Body of pancreas (tissue), 4 donors: ENCODE measurements around the gene GSK3B. TPM values are rescaled to one million over a fixed set of nuclear protein-coding genes. Genes with fewer than 3 reads are reported as not detected.

Experiments
- ATAC-seq: fragments of 150-250 bp; one replicate; pipeline ENCODE4 v1.9.1; 2016
- DNase-seq, 4 donors: peaks; one replicate each; pipeline ENCODE4 v3.0.0-alpha.2; 2019
- H3K27ac ChIP-seq, 4 donors: fragments of 200-600 bp; sonication (generic); 1 replicate in 3 of 4; 2 replicates in 1 of 4; pipeline versions ENCODE4 v1.5.1 to v1.6.1; 2016 to 2019; ENCODE audit warnings: mild to moderate bottlenecking in 1 of 4, mixed read lengths in 1 of 4, moderate library complexity in 1 of 4
- H3K27me3 ChIP-seq, 2 donors: fragments of 200-600 bp; sonication (generic); one replicate each; pipeline ENCODE4 v1.6.0; 2016; ENCODE audit warnings: mild to moderate bottlenecking in 1 of 2
- H3K36me3 ChIP-seq, 2 donors: fragments of 200-600 bp; sonication (generic); replicated peaks in 1 of 2; 2 replicates each; pipeline ENCODE4 v1.5.1; 2016; ENCODE audit warnings: low read depth in 2 of 2; ENCODE audit not compliant: insufficient read depth in 1 of 2
- H3K4me1 ChIP-seq: fragments of 200-600 bp; sonication (generic); one replicate; pipeline ENCODE4 v1.6.0; 2016
- H3K4me3 ChIP-seq, 2 donors: fragments of 200-600 bp; sonication (generic); 1 replicate in 1 of 2; 2 replicates in 1 of 2; pipeline ENCODE4 v1.5.1; 2016 to 2019
- H3K9me3 ChIP-seq, 3 donors: fragments of 200-600 bp; sonication (generic); 1 replicate in 2 of 3; 2 replicates in 1 of 3; pipeline ENCODE4 v1.5.1; 2016
- CTCF ChIP-seq, 7 experiments: fragments of 450-650 bp in 4 of 7; fragments of 200-600 bp in 3 of 7; sonication (generic) in 3 of 7; IDR thresholded peaks; one replicate each; pipeline ENCODE4 v1.5.1; 2016 to 2019; ENCODE audit warnings: antibody characterized with exemption in 7 of 7
- POLR2A ChIP-seq, 3 donors: fragments of 450-650 bp; IDR thresholded peaks; one replicate each; pipeline ENCODE4 v1.6.1; 2016; ENCODE audit warnings: antibody characterized with exemption in 3 of 3, mild to moderate bottlenecking in 2 of 3
- WGBS, 2 donors: methylation state at CpG; one replicate each; pipeline ENCODE4 v1.1.5; 2017; 5-methylcytosine and 5-hydroxymethylcytosine counted together
- intact Hi-C: fragments of 100-400 bp; cut with DNase I; formaldehyde crosslinking; loops from one replicate; pipeline ENCODE4 v1.15.1; 2023
- total RNA-seq, 2 donors: library from RNA; depleted of rRNA; stranded (reverse); fragments of >200 nt; gene quantifications; one replicate each; pipeline ENCODE4 v1.1.0, GENCODE V29; 2016

Gene GSK3B
- total RNA-seq, 2 donors from 2014 or later: 15.0 to 18.8 TPM

- WGBS, 2 donors: 35 to 72% methylated on average over 1 of the region's 1 CpG
- DNase-seq (no peak), ATAC-seq (no peak)
- no peak overlapping the region for H3K4me3 ChIP-seq
- peaks cover 18% of the 10 kb centered on the region for H3K4me1 ChIP-seq
- H3K27ac ChIP-seq: no peak overlapping the region
- no peaks in the 10 kb centered on the region for H3K9me3 ChIP-seq
- TF ChIP-seq POLR2A (IDR thresholded peaks at IDR 0.05): no peak
- no peak for TF ChIP-seq CTCF (IDR thresholded peaks at IDR 0.05)
- no peaks in the 10 kb centered on the region for H3K27me3 ChIP-seq
- H3K36me3 ChIP-seq: no peaks in the 10 kb centered on the region
- intact Hi-C loops: no loop called here
Measured at GRCh38 chr3:120090422-120090821, 3.8 kb downstream of the GSK3B start.

DNA sequence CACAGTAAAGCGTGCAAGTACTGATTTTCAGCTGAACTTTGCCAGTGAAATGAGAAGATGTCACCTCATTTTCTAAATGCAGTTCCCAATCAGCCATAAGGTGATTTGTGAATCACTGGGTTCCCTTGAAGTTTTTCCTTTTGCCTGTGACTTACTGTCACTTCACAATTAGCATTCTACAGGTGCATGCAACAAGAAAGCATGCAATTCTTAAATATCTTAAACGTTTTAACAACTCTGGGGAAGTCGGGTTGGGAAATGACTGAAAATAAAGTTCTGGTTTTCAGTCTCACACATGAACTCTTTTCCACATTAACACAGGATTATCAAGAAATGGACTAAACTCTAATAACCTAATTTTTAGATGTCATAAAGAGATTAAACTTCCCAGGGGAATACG is 5.2 kb downstream of the GSK3B start:
- no peak overlapping the region for H3K4me3 ChIP-seq
- H3K9me3 ChIP-seq: no peaks in the 10 kb centered on the region
- H3K27ac ChIP-seq: no peak overlapping the region
- H3K27me3 ChIP-seq: no peaks in the 10 kb centered on the region
- H3K36me3 ChIP-seq: no peaks in the 10 kb centered on the region
- no peak for ATAC-seq
- H3K4me1 ChIP-seq: peaks cover 18% of the 10 kb centered on the region
- TF ChIP-seq CTCF (IDR thresholded peaks at IDR 0.05) (no peak), POLR2A (IDR thresholded peaks at IDR 0.05) (no peak)
- DNase-seq: no peak
- 54 to 64% methylated on average over 4 of the region's 4 CpGs for WGBS, 2 donors
- intact Hi-C loops: no loop called here

- TF ChIP-seq CTCF (IDR thresholded peaks at IDR 0.05) (no peak), POLR2A (IDR thresholded peaks at IDR 0.05) (no peak)
- Histone ChIP-seq H3K9me3 (no peaks in the 10 kb centered on the region), H3K27ac (no peak overlapping the region), H3K4me3 (no peak overlapping the region), H3K27me3 (no peaks in the 10 kb centered on the region), H3K4me1 (peaks cover 18% of the 10 kb centered on the region), H3K36me3 (no peaks in the 10 kb centered on the region)
- no peak for ATAC-seq
- DNase-seq: no peak
- 96 to 97% methylated on average over 3 of the region's 3 CpGs for WGBS, 2 donors
- intact Hi-C loops: no loop called here
Measured at GRCh38 chr3:120088622-120089021, 5.6 kb downstream of the GSK3B start.

- TF ChIP-seq CTCF (IDR thresholded peaks at IDR 0.05) (no peak), POLR2A (IDR thresholded peaks at IDR 0.05) (no peak)
- ATAC-seq (no peak), DNase-seq (no peak)
- no peaks in the 10 kb centered on the region for H3K27me3 ChIP-seq
- H3K4me1 ChIP-seq: peaks cover 12% of the 10 kb centered on the region
- no peak overlapping the region for H3K4me3 ChIP-seq
- intact Hi-C loops: no loop called here
- no peaks in the 10 kb centered on the region for H3K9me3 ChIP-seq
- H3K27ac ChIP-seq: no peak overlapping the region
- WGBS, 2 donors: 89 to 93% methylated on average over 3 of the region's 3 CpGs
- H3K36me3 ChIP-seq: no peaks in the 10 kb centered on the region
Measured at GRCh38 chr3:120081719-120082118, 12.5 kb downstream of the GSK3B start.

GRCh38 chr3:120080836-120081235 is 13.4 kb downstream of the GSK3B start:
- DNase-seq: no peak
- no peaks in the 10 kb centered on the region for H3K9me3 ChIP-seq
- H3K27ac ChIP-seq: no peak overlapping the region
- ATAC-seq: no peak
- H3K36me3 ChIP-seq: no peaks in the 10 kb centered on the region
- intact Hi-C loops: no loop called here
- peaks cover 7% of the 10 kb centered on the region for H3K4me1 ChIP-seq
- TF ChIP-seq CTCF (IDR thresholded peaks at IDR 0.05) (no peak), POLR2A (IDR thresholded peaks at IDR 0.05) (no peak)
- no peaks in the 10 kb centered on the region for H3K27me3 ChIP-seq
- no peak overlapping the region for H3K4me3 ChIP-seq
- 94 to 99% methylated on average over 2 of the region's 2 CpGs for WGBS, 2 donors
